ENCODE results near the gene DRD3. TPM values are rescaled to one million over a fixed set of nuclear protein-coding genes. Genes with fewer than 3 reads are reported as not detected.

The DRD3 gene
- total RNA-seq, 1 donor from 2014 or later, result not detected

DNA sequence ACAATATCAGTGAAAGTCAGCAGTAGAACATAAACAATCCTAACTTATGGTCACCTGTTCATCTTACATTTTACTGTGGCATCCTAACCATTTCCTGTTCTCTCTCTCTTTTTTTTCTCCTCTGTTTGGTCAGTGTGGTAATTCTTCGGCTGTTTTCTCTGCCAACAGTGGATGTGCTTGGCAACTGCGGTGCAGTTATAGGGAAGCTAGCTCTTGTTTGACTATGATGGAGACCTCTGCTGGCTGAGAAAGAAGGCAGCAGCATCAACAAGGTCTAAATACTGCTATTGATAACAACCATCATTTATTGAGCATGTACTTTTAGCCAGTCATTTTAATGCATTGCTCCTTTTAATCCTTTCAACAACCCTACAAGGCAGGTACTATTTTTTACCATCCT is 723 bp upstream of the DRD3 start:
- no peaks in the 10 kb centered on the region for H3K36me3 Mint-ChIP-seq
- H3K27me3 Mint-ChIP-seq, result peaks cover 19% of the 10 kb centered on the region
- no peaks in the 10 kb centered on the region for H3K9me3 Mint-ChIP-seq
- no peaks in the 10 kb centered on the region for H3K4me1 Mint-ChIP-seq (ENCODE audit: unreplicated experiment)
- no peak for DNase-seq (ENCODE audit: extremely low spot score, unreplicated experiment)
- H3K27ac Mint-ChIP-seq, result no peak overlapping the region
- no peak overlapping the region for H3K4me3 Mint-ChIP-seq
- TF ChIP-seq, protein P1, sequence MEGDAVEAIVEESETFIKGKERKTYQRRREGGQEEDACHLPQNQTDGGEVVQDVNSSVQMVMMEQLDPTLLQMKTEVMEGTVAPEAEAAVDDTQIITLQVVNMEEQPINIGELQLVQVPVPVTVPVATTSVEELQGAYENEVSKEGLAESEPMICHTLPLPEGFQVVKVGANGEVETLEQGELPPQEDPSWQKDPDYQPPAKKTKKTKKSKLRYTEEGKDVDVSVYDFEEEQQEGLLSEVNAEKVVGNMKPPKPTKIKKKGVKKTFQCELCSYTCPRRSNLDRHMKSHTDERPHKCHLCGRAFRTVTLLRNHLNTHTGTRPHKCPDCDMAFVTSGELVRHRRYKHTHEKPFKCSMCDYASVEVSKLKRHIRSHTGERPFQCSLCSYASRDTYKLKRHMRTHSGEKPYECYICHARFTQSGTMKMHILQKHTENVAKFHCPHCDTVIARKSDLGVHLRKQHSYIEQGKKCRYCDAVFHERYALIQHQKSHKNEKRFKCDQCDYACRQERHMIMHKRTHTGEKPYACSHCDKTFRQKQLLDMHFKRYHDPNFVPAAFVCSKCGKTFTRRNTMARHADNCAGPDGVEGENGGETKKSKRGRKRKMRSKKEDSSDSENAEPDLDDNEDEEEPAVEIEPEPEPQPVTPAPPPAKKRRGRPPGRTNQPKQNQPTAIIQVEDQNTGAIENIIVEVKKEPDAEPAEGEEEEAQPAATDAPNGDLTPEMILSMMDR (conservative IDR thresholded peaks at IDR 0.05), result peak; percentile 57

DNA sequence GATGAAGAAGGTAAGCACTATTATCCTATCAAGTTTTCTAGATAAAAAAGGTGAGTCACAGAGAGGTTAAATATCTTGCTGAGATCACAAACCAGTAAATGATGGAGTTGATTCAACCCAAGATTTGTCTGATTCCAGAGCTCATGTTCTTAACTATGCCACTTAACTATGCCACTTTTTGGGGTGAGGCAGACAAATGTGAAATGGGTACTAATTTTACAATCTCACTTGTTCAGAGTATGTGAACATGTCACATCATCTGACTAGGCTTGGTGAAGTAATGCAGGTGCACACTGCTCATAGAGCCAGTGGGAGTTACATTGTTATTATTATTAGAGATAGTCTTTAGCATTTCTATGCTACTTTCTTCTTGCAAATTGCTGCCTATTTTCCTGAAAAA is 2.0 kb downstream of the DRD3 start:
- Mint-ChIP-seq H3K27me3 (peaks cover 20% of the 10 kb centered on the region), H3K27ac (no peak overlapping the region), H3K9me3 (no peaks in the 10 kb centered on the region), H3K4me3 (no peak overlapping the region), H3K4me1 (ENCODE audit: unreplicated experiment) (no peaks in the 10 kb centered on the region), H3K36me3 (no peaks in the 10 kb centered on the region)
- TF ChIP-seq, protein P1 (conservative IDR thresholded peaks at IDR 0.05), result no peak
- DNase-seq (ENCODE audit: extremely low spot score, unreplicated experiment), result no peak

GRCh38 chr3:114176487-114176886 is 2.4 kb downstream of the DRD3 start:
- Mint-ChIP-seq H3K4me3 (no peak overlapping the region), H3K4me1 (ENCODE audit: unreplicated experiment) (no peaks in the 10 kb centered on the region)

DNA sequence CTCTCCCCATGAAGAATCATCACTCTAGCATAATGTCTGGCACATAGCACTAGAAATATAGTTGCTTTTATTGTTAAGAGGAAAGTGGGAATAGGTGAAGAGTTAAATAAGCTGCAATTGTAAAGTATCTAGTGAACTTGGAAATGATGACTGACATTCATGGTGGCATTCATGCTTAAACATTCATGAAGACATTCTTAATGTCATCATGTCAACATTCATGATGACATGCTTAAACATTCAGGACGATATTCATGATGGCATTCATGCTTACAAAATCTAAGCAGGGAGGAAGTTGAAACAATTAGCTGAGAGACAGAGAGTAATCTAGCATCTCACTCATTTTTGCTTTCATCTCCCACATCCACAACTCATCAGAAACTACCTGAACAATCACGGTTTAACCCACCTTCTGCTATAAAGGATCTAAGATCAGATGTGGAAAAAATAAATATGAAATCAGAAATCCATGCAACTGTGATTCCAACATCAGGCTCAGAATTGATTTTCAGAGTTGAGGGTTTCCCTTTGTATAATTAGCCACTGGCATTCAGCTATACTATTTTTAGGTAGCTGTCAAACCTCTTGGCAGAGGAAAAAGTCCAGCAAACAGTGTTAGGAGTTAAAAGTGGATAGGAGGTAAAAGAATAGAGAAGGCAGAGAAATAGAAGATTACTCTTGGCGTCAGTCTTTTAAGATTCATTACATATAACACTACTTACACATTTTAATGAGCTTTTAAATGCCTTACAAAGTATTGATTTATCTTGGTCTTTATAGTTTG is 3.5 kb downstream of the DRD3 start:
- TF ChIP-seq, protein P1 (conservative IDR thresholded peaks at IDR 0.05), result no peak
- H3K9me3 Mint-ChIP-seq, result no peaks in the 10 kb centered on the region
- H3K27me3 Mint-ChIP-seq, result peaks cover 21% of the 10 kb centered on the region
- H3K4me1 Mint-ChIP-seq (ENCODE audit: unreplicated experiment), result no peaks in the 10 kb centered on the region
- H3K4me3 Mint-ChIP-seq, result no peak overlapping the region
- DNase-seq (ENCODE audit: extremely low spot score, unreplicated experiment), result no peak
- H3K27ac Mint-ChIP-seq, result no peak overlapping the region
- H3K36me3 Mint-ChIP-seq, result no peaks in the 10 kb centered on the region

More at GRCh38 chr3:114176487-114176886, 2.4 kb downstream of the DRD3 start:
- no peak for DNase-seq (ENCODE audit: extremely low spot score, unreplicated experiment)
- no peaks in the 10 kb centered on the region for H3K36me3 Mint-ChIP-seq
- H3K27me3 Mint-ChIP-seq, result peaks cover 20% of the 10 kb centered on the region
- no peaks in the 10 kb centered on the region for H3K9me3 Mint-ChIP-seq
- no peak overlapping the region for H3K27ac Mint-ChIP-seq
- TF ChIP-seq, protein P1 (conservative IDR thresholded peaks at IDR 0.05), result no peak

GRCh38 chr3:114171677-114172076 is 7.2 kb downstream of the DRD3 start:
- no peak for DNase-seq (ENCODE audit: extremely low spot score, unreplicated experiment)
- H3K27ac Mint-ChIP-seq, result no peak overlapping the region
- H3K36me3 Mint-ChIP-seq, result no peaks in the 10 kb centered on the region
- H3K9me3 Mint-ChIP-seq, result no peaks in the 10 kb centered on the region
- H3K4me1 Mint-ChIP-seq (ENCODE audit: unreplicated experiment), result no peaks in the 10 kb centered on the region
- H3K4me3 Mint-ChIP-seq, result no peak overlapping the region
- peaks cover 23% of the 10 kb centered on the region for H3K27me3 Mint-ChIP-seq
- TF ChIP-seq, protein P1 (conservative IDR thresholded peaks at IDR 0.05), result no peak
